HG03354 (cell line): Measurements from ENCODE around the gene SP3.
"Not testable (repeated sequence)": the region's sequence is repeated elsewhere in the genome, so short reads cannot be mapped to it uniquely, and the experiment has no call there.

Source experiments
- ATAC-seq: cut with Tn5 transposase; IDR thresholded peaks from one replicate; pipeline ENCODE4 v1.9.1; 2021; ENCODE audit warnings: mild to moderate bottlenecking; ENCODE audit not compliant: unreplicated experiment, poor library complexity, severe bottlenecking

The SP3 gene

DNA sequence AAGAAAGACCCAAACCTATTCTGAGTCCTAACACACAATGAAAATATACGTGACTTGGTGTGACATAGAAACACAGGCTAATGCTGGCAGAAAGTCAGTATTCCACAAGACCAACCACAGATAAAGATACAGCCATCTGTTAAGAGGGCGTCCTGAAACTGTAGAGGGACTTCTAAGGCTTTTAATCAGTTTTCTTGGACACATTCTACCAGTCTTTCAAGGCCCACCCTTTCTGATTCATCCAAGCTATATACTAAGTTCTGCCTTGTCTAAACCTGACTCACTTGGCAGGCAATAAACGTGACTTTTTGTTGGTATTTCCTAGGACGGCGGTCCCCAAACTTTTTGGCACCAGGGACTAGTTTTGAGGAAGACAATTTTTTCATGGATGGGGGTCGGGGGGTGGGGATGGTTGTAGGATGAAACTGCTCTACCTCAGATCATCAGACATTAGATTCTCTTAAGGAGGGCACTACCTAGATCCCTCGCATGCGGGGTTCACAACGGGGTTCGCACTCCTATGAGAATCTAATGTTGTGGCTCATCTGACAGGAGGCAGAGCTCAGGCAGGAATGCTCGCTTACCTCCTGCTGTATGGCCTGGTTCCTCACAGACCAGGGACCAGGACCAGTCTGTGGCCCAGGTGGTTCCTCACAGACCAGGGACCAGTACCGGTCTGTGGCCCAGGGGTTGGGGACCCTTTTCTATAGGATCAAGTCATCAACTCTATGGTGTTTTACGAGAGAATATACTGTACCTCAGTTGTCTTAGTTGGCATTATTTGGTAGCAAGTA is 61.4 kb downstream of the SP3 start:
- no peak for ATAC-seq

DNA sequence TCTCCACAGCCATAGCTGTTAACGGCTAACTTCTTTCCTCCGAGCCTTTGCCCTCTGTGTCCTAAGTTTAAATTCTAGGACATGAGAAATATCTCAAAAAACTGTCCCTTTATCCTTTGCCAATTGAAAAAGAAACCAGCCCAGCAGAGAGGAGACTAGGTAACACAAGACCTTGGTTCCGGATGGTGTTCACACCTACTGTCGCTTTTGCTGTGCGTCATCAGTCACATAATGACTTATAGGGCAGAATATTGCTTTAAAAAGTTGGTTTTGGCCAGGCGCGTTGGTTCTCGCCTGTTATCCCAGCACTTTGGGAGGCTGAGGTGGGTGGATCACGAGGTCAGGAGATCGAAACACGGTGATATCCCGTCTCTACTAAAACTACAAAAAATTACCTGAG is 66.2 kb downstream of the SP3 start:
- ATAC-seq = no peak

DNA sequence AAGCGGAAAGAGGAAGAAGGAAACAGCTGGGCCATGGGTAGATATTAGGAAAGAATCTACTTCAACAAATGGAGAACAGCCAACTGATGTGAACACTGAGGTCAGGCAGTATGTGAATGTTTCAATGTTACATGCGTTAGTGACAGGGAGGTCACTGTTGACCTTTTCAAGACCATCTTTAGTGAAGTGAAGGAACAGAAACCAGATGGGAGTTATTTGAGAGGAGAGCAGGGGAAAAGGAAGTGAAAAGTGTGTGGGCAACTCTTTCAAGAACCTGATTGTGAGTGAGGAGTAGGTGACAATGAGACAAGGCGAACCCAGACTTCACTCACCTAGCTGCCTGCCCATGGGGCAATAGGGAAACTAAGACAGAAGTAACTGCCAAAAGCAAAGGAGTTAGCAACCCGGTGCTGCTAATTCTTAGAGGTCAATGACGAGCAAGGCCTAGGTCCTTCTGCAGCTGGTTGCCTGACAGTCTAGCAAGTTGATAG is 67.0 kb downstream of the SP3 start:
- peak; percentile 88 for ATAC-seq

DNA sequence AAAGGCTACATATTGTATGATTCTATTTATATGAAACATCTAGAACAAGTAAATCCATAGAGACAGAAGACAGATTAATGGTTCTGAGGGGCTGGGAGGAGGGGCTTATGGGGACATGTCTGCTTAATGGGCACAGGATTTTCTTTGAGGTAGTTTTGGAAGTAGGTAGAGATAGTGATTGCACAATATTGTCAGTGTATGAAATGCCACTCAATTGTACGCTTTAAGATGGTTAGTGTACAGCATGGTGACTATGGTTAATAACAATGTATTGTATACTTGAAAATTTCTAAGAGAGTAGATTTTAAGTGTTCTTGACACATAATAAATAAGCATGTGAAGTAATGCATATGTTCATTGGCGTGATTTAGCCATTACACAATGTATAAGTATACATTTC is 68.4 kb downstream of the SP3 start:
- no peak for ATAC-seq

DNA sequence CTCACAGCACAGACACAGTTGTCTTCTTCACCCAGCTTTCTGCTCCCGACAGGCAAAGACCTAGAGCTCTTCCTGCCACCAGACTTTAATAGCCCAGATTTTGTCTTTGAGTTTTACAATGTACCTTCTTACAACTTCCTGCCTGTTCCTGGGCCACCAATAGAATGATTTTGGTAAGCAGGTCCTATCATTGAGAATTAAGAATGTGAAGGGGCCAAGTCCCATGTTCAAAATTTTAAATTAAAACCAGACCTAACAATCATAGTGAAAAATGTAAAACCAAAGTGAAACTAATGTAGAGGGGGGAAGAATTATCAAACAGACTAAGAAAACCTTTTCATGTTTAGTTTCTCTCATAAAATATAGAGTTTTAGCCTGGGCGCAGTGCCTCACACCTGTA is 72.8 kb downstream of the SP3 start:
- no peak for ATAC-seq

DNA sequence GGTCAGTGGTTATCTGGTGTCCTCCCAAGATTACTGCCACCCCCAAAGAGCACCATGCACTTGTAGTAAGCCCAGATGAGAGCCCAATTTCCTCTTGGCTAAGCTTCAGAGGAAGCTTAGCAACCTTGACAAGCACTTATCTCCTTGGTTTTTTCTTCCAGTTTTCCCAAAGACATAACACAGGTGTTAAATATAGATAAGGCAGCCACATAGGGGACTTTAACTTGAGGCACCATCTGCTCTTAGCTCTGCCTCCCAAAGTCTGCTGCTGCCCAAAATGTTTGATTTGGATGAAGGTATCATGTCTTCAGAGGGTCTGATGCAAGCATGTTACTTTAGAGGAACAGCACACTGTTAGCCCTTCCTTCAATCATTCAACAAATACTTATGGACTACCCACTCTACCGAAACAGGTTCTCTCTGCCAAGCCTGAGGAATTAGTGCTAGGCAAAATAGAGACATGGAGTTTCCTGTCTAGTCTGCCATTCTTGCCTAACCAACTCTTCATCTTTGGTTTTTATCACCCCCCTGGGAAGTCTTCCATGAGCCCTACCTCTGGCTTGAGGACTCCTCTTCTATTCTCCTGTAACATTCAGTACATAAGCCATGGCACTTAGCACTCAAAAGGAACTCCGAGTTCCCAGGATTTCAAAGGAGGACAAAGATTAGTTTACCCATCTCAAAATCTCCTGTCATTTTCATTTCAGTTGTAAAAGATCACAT is 73.7 kb downstream of the SP3 start:
- ATAC-seq = no peak

DNA sequence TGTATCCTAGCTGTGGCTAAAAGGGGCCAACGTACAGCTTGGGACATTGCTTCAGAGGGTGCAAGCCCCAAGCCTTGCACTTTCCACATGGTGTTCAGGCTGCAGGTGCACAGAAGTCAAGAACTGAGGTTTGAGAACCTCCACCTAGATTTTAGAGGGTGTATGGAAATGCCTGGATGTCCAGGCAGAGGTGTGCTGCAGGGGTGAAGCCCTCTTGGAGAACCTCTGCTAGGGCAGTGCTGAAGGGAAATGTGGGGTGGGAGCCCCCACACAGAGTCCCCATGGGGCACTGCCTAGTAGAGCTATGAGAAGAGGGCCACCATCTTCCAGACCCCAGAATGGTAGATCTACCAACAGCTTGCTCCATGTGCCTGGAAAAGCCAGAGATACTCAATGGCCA is 75.7 kb downstream of the SP3 start:
- ATAC-seq = not testable (repeated sequence)

DNA sequence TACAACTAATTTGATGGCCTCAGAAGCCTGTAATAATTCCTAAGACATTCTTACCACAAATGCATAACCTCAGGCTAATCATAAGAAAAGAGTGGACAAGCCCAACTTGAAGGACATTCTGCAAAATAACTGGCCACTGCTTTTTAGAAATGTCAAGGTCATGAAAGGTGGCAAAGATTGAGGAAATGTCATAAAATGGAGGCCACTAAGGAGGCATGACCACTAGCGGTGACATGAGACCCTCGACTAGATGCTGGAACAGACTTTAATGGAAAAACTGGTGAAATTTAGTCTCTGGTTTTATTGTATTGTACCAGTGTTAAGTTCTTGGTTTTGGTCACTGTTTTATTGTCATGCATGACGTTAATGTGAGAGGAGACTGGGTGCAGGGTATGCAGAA is 78.6 kb downstream of the SP3 start:
- ATAC-seq = no peak

DNA sequence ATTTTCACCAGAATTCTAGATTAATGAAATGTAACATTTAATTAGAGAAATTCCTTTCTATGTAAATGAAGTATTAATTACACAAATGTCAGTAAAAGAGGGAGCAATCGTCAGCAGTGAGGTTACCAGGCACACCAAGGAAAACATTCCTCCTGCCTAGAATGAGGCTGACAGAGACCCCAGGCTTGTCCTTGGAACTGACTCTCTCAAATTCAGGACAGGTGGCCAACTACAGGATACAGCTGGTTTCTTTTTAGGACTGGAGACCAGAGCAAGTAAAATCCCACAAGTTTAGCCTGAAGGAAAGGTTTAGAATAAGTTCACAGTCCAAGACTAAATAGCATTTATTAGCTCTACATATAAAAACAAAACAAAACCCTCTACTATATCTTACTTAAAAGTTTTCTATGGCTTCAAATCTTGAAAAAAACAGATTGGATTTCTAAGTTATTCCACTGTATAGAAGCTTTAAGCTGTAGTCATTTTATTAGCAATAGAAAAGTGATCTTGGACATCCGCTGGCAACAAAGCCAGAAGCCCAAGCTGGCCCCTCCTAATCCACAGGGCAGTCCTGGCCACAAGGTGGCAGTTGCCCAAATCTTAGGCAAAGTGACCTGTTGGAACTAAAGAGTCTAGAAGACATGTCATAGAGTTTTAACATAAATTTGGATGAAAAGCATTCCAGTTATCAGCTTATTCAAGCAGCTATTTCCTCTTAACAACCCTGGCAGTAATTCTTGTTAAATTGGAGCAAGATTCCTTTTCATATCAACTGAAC is 81.0 kb downstream of the SP3 start:
- no peak for ATAC-seq

DNA sequence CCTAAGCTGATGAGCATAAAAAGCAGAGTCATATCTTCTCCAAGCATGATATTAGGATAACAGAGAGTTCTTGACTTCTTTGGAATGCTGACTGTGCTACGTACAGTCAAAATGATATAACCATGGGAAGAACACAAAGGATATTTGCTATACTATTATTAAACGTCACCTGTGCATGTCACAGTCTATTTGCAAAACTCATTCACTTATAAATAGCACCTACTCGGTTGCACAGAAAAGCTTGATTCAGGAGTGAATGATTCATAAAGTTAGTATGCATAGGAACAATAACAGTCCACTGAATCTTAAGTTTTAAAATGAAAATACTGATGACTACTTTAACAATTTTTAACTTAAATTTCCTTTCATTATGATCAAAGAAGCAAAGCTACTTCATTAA is 83.3 kb downstream of the SP3 start:
- ATAC-seq = no peak

DNA sequence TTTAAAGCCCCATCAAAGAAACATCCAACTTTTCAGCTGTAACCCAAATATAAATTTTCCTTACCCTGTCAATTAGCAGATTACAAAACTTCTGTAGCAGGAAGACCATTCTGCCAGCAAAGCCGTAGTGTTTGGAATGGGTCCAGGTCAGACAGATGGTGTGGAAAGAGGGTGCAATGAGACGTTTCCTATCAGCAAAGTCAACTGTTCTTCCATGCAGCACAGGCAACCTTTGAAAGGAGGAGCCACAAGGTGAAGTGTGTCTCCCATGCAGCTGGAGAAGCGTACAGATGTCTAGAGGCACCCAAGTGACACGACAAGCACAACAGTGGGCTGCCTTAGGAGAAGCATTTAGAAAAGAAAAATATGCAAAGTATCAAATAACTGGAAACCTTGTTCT is 83.7 kb downstream of the SP3 start:
- no peak for ATAC-seq

DNA sequence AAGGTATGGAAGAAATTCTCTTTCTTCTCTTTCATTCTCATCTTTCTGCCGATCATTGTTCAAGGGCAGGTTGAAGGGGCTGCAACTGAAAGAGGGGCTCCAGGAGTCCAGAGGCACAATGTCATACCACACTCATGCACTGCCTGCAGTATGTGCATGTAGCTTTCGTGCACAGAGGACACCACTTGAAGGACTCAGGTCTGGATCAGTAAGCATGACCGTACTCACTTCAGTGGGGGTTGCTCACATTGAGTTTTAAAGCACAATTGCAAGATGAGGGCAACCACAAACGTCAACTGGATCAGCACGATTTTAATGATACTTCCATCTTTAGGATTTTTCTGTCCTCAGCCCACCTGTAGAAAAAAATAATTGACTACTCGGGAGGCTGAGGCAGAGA is 84.6 kb downstream of the SP3 start:
- ATAC-seq = no peak

DNA sequence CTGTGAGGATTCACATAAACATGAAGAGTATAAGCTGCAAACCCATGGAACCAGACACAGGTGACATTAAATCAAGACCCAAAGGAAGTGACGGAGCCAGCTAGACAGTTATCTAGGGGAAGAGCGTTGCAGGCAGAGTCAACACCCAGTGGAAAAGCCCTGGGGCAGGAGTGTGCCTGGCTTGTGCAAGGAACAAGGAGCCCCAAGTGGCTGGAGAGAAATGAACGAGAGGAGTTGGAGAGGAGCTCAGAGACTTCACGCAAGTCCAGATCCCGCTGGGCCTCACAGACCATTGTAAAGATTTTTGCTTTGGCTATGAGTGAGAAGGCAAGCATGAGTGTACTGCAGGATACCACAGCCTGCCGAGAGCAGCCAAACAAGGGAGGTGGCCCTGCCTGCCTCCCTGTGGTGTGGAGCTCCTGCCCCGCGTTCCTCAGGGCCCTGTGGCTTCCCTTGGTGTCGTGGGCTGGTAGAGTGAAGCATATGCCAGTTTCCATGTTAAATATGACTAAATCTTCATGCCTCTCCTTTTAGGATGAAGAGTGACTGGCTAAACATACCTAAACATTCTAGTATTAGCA is 88.2 kb downstream of the SP3 start:
- no peak for ATAC-seq

DNA sequence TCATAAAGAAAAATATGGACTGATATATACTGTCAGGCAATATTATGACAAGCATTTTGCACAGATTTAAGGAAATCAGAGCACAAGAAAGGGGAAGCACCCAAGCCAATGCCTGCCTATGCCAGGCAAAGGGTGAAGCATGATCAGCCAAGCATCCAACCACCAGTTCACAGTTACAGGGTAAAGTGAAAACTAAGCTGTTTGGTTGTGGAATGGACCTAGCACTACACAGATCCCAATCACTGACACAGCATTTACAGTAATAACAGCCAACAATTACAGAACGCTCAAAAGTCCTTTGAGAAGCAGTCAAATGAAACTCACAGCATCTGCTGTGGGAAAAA is 90.3 kb downstream of the SP3 start:
- peak; percentile 96 for ATAC-seq

DNA sequence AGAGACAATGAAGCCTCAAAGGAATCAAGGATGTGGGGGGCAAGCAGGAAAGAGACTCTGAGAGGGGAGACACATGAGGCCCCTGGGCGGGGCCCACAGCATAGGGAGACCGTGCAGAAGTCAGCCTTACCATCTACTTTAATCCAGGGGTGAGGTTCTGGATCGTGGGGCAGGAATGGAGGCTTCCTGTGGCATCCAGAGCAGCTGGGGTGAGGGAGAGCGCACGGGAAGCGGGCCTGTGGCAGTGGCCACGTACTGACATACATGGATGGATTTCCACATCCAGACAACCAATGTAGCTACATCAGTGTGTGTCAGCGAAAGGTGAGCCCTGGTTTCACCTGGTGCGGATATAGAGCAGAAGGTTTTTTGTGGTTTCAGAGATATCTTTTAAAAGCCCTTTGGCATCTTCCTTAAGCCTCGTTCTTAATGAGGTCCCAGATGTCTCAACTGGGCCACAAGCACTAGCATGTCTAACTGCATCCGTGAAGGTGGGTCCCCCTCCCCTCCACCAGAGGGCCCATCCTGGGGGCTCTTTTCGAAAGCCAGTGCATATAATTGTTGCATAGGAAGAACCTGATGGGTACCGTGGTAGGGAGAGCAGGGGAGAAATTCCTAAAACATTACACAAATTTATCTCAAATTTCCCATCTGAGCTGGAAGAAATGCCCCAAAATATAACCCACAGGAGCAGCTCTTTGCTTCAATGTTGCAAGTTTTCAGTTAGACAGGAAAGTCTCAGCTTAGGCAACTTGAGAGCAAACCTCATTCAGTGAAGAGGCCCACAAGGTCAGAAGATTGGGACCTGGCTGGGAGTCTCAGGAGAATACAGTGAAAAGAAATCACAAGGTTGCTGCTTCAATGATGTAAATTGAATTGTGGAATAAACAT is 90.9 kb downstream of the SP3 start:
- peak; percentile 24 for ATAC-seq

DNA sequence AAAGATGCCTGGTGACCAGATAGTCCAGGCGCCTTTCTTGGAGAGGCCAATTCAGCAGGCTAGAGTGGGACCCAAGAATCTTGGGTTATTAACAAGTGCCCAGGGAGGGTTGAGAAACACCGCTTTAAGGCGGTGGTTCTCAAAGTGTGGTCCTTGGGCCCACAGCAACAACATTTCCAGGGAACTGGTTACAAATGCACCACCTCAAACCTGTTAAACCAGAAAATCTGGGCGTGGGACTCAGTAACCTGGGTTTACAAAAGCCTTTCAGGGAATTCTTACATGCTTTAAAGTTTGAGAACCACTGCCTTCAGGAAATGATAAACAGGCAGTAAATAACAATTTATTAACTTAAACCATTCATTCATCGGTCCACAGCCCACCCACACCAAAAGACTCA is 92.5 kb downstream of the SP3 start:
- no peak for ATAC-seq

DNA sequence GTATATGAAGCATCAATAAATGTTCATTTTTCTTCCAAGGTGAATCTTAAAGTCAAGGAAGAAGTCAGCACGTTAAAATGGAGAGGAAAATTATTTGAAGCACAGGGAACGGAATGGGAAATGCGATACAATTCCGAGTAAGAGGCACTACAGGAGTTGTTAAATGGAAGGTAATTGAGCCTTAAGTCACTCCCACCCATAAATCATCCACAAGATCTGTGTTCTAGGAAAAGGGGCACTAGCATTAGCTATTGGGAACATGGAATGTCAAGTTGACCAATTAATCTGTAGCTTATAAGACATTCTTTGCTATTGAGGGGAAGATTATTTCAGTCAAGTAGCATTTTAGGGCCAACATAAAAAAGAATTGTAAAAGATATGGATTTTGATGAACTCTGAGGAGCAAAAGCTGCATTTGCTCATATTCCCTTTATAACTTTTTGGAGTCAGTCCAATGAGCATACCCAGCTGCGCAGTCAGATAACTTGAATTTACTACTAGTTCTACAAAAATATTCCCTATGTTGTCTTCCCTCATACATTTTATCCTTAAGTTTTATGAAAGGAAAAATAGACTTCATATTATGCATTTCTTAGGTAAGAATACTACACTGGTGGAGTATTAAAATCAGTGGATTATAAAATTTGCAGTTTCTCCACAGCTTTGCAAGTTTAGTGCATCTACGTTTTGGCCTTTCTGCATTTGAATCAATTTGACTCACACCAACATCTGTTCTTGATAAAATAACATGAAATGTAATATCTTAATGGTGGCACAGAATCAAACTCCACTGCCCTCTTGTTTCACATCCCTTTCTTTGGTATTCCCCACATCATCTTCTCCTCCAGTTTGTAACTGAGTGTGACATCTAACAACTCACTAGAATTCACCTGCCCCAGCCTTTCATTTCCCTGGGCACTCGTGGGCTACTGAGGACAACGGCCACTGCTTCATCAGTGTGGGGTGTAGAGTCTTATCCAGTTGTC is 95.6 kb downstream of the SP3 start:
- ATAC-seq = no peak

DNA sequence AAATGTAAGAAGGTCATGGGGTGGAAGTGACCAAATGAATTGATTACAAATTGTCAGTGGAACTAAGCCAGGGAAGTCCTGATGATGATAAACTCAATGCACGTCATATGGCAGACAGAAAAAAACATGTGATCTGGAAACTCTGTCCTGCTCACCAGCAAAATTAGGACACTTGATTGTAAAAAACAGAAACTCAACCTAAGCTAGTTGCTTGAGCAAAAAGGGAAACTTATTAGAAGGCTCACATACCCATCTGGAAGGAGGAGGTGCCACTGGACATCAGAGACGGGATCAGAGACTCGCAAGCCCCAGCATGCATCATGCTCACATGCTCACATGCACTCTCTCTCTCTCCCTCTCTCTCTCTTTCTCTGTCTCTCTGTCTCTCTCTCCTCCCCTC is 96.8 kb downstream of the SP3 start:
- ATAC-seq = no peak
